Activated CD4-positive, alpha-beta T cell treated with anti-CD3 and anti-CD28 coated beads for 36 hours (primary cell): ENCODE results near the gene OR10G8. TPM values are rescaled to one million over a fixed set of nuclear protein-coding genes. Genes with fewer than 3 reads are reported as not detected.
A peak's percentile ranks its signal among the peaks of the same experiment; 100 is the strongest.

Source experiments
- ATAC-seq: fragments of 200-7000 bp; cut with Tn5 transposase; one replicate; pipeline ENCODE4 v1.10.0; 2021; ENCODE audit warnings: mild to moderate bottlenecking, moderate library complexity
- CTCF ChIA-PET: fragments of 350-600 bp; sonication (Branson Sonifier 250); formaldehyde crosslinking; loops from one replicate; lab custom pipeline; 2021; ENCODE audit warnings: antibody characterized with exemption; lab: Charles Lee
- POLR2A ChIA-PET: fragments of 350-600 bp; sonication (Branson Sonifier 250); formaldehyde crosslinking; loops from one replicate; lab custom pipeline; 2021; ENCODE audit warnings: antibody characterized with exemption, inconsistent platforms; lab: Charles Lee
- DNase-seq: peaks from one replicate; pipeline ENCODE4 v3.0.0-alpha.2; 2020
- H3K27ac Mint-ChIP-seq: one replicate; pipeline ENCODE4 v1.8.0; 2021; ENCODE audit warnings: mixed read lengths
- H3K27me3 Mint-ChIP-seq: one replicate; pipeline ENCODE4 v1.8.0; 2021; ENCODE audit warnings: mixed read lengths
- H3K36me3 Mint-ChIP-seq: one replicate; pipeline ENCODE4 v1.8.0; 2021; ENCODE audit warnings: low read depth, mixed read lengths
- H3K4me1 Mint-ChIP-seq: one replicate; pipeline ENCODE4 v1.8.0; 2021; ENCODE audit warnings: mixed read lengths
- H3K4me3 Mint-ChIP-seq: one replicate; pipeline ENCODE4 v1.8.0; 2021; ENCODE audit warnings: mild to moderate bottlenecking, moderate library complexity, mixed read lengths
- H3K9me3 Mint-ChIP-seq: one replicate; pipeline ENCODE4 v1.8.0; 2021; ENCODE audit warnings: low read depth, mixed read lengths
- intact Hi-C, 2 experiments: fragments of 100-400 bp; cut with DNase I in 1 of 2; cut with micrococcal nuclease in 1 of 2; formaldehyde crosslinking; loops; one replicate each; pipeline versions ENCODE4 v1.14.2 to v1.15.1; 2022 to 2024; cut with DNase I, micrococcal nuclease
- total RNA-seq, 2 experiments: library from RNA; stranded (reverse); gene quantifications; one replicate each; pipeline ENCODE4 v1.2.3, GENCODE V29; 2021

OR10G8 gene
- total RNA-seq, 2 experiments from 2014 or later = not detected

DNA sequence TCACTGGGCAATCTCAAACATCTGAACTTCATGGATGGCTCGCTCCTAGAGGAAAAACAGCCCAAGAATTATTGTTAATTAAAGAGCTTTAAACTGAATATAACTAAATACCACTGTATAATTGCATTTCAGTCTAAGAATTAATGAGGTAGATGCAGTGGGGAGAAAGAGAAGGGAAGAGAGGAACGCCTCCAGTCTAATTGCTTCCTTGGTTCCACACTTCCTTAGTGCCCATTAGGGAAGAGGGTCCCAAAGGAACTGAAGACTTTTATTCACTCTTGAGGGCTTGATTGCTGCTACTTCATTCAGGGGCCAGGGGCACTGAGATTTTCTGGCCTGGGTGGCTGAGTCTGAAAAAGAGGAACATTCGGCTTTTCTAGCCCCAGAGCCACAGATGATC is 26.4 kb downstream of the OR10G8 start:
- DNase-seq (no peak), ATAC-seq (no peak)
- CTCF ChIA-PET = interaction anchor here (0.6 to 1.2 kb wide), 3 partner anchors 8 to 11 kb away, joined by 3 read pairs; no protein-coding TSS in a partner anchor
- POLR2A ChIA-PET = no interaction called here
- no peak overlapping the region for H3K4me3 Mint-ChIP-seq
- no peak overlapping the region for H3K27ac Mint-ChIP-seq
- no peaks in the 10 kb centered on the region for H3K36me3 Mint-ChIP-seq
- peaks cover 6% of the 10 kb centered on the region for H3K27me3 Mint-ChIP-seq
- intact Hi-C loops = no loop called here
- H3K4me1 Mint-ChIP-seq = no peaks in the 10 kb centered on the region
- H3K9me3 Mint-ChIP-seq = no peaks in the 10 kb centered on the region

DNA sequence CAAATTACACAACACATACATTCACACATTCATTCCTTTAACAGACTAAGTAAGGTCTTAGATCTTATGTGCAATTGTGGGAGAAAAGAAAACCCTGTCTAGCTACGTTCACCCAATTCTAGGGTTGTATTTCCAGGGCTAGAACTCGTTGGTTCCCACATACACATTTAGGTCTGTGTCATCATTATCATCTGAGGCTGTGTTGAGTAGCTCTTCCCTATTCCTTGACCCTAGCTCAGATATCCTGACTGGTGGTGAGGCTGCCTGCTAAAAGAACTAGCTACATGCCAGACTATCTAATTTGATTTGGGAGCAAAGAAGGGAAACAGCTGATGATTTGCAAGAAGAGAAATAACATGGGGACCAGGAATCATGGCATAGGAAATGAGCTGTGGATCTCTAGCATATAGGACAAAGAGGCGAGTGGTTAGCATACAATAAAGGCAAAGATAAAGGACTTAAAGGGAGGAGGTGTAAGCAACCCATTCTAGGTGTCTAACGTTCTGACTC is 42.1 kb downstream of the OR10G8 start:
- H3K4me1 Mint-ChIP-seq = peaks cover 22% of the 10 kb centered on the region
- no peak for ATAC-seq
- ChIA-PET CTCF (interaction anchor here (0.6 to 5.1 kb wide), 8 partner anchors 9 to 492 kb away, joined by 3 to 91 read pairs (median 4); no protein-coding TSS in a partner anchor), POLR2A (no interaction called here)
- no peak overlapping the region for H3K27ac Mint-ChIP-seq
- no peaks in the 10 kb centered on the region for H3K36me3 Mint-ChIP-seq
- intact Hi-C loops = no loop called here
- no peak for DNase-seq
- peaks cover 31% of the 10 kb centered on the region for H3K27me3 Mint-ChIP-seq
- H3K4me3 Mint-ChIP-seq = no peak overlapping the region
- H3K9me3 Mint-ChIP-seq = no peaks in the 10 kb centered on the region

DNA sequence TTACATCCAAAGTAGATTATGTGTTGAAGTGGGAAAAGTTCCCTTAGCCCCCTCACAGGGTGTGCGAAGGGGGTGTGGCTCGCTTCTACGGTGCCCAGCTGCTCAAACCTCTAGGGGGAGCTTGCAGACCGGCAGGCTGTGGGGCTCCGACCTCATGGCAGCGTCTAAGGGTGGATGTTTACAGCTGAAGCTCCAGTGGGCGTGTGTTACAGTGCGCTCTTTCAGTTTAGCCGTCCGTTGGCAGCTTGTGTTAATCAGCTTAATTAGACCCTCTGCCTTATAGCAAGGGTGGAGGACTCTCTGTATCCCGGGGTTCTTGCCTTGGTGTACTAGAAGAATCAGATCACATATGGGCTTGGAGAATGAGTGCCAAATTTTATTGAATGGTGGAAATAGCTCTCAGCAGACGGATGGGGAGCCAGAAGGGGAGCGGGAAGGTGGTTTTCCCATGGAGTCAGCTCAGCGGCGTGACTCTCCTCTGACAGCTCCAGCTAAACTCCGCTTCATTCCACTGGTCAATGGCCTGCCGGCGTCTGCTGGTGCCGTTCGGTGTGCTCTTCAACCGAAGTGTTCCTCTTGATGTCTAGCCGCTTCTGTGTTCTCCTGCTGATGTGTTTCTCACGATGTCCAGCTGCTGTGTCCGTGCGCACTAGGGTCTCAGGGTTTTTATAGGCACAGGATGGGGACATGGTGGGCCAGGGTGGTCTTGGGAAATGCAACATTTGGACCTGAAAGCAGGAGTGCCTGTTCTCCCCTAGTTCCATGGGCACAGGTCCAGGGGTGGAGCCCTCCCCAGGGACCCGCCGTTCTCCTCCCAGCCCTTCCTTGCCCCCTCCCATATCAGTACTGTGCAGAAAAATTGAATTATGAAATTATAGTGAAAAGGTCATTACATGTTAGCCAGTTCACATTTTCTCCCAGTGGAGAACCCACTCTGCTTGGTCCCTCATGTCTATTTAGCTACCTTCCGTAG is 43.1 kb downstream of the OR10G8 start:
- intact Hi-C loops = loop anchor here in 1 of 2 experiments (5.0 kb wide), 2 partner anchors 333 to 518 kb away; no protein-coding TSS in a partner anchor
- Mint-ChIP-seq H3K9me3 (no peaks in the 10 kb centered on the region), H3K27ac (no peak overlapping the region), H3K4me1 (peaks cover 22% of the 10 kb centered on the region), H3K27me3 (peaks cover 27% of the 10 kb centered on the region), H3K36me3 (no peaks in the 10 kb centered on the region), H3K4me3 (peak overlapping the region; percentile 41)
- CTCF ChIA-PET = interaction anchor here (0.6 to 5.1 kb wide), 13 partner anchors 12 to 493 kb away, joined by 3 to 91 read pairs (median 4); no protein-coding TSS in a partner anchor
- ATAC-seq (peak; percentile 91), DNase-seq (peak; percentile 78)
- POLR2A ChIA-PET = interaction anchor here (0.6 kb wide), 1 partner anchor 47 kb away, joined by 3 read pairs; the partner anchor contains the start of gene OR10G9

DNA sequence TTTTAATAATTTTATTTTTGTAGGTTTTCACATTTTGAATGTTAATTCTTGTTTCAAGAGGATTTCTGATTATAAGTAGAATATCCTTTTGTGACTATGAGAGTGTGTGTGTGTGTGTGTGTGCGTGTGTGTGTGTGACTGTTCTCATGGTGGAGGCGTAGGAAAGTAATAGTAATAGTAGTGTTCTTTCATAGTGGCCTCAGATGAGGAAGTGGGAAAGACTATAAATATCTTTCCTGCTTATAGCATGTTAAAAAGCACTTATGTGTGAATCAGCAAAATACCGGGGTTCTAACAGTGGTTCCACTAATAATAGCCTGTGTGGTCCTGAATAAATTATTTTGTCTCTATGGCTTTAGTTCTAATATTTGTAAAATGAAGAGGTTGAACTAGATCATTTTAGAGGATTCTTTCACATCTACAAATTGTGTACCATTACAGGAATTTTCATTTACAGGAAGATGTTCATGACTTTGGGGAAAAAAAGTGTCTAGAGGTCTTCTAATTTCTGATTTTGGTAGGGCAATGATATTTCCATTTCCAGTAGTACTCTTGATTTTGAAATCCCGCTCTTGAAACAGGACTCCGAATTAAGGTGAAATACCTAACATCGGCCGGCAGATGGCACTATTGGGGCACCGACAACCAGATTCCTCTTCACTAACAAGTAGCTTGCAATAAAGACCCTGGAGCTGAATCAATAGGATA is 44.5 kb downstream of the OR10G8 start:
- Mint-ChIP-seq H3K4me3 (no peak overlapping the region), H3K27me3 (peaks cover 29% of the 10 kb centered on the region), H3K4me1 (peaks cover 22% of the 10 kb centered on the region), H3K9me3 (no peaks in the 10 kb centered on the region), H3K36me3 (no peaks in the 10 kb centered on the region), H3K27ac (no peak overlapping the region)
- intact Hi-C loops = loop anchor here (1.0 to 5.0 kb wide), 5 partner anchors 44 to 516 kb away; partner anchors contain the start of gene VWA5A (in 2 of the 2)
- CTCF ChIA-PET = interaction anchor here (0.7 to 5.1 kb wide), 16 partner anchors 11 to 319 kb away, joined by 3 to 91 read pairs (median 6); partner anchors contain the start of gene VWA5A
- POLR2A ChIA-PET = no interaction called here
- ATAC-seq (peak; percentile 52), DNase-seq (peak; percentile 84)

DNA sequence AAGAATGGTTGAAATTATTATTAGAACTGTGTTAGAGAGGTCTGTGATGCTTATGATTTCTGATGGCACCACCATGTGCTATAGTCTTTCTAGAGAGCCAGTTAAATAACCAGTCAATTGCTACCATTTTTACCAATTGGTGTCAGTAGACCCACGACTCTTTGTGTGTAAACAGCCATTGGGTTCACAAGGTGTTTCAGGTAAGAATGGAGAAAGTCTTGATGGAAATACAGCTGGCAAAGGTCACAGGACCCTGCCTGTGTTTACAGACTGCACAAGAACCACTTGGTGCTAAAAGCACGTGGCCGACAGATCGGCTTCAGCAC is 45.0 kb downstream of the OR10G8 start:
- POLR2A ChIA-PET = no interaction called here
- H3K9me3 Mint-ChIP-seq = no peaks in the 10 kb centered on the region

DNA sequence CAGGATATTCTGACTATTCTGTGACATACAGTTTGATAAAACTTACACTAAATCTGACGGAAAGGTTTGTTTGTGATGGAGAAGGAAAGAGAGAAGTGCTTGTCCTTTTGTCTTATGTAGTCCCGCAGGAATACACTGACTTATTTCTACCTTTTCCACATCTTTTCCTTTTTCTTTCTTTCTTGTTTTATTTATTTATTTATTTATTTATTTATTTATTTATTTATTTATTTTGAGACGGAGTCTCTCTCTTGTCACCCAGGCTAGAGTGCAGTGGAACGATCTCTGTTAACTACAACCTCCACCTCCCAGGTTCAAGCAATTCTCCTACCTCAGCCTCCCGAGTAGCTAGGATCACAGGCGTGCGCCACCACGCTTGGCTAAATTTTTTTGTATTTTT is 45.5 kb downstream of the OR10G8 start:
- ChIA-PET POLR2A (no interaction called here), CTCF (interaction anchor here (0.9 to 5.1 kb wide), 12 partner anchors 10 to 149 kb away, joined by 3 to 91 read pairs (median 6); partner anchors contain the start of gene VWA5A)
- DNase-seq (no peak), ATAC-seq (no peak)
- no peak overlapping the region for H3K4me3 Mint-ChIP-seq
- no peaks in the 10 kb centered on the region for H3K9me3 Mint-ChIP-seq
- no peaks in the 10 kb centered on the region for H3K36me3 Mint-ChIP-seq
- intact Hi-C loops = loop anchor here in 1 of 2 experiments (5.0 kb wide), 2 partner anchors 330 to 515 kb away; no protein-coding TSS in a partner anchor
- H3K4me1 Mint-ChIP-seq = peaks cover 30% of the 10 kb centered on the region
- peaks cover 31% of the 10 kb centered on the region for H3K27me3 Mint-ChIP-seq
- no peak overlapping the region for H3K27ac Mint-ChIP-seq

More for the DNA sequence above, 45.0 kb downstream of the OR10G8 start:
- ATAC-seq (no peak), DNase-seq (no peak)
- H3K4me1 Mint-ChIP-seq = peaks cover 27% of the 10 kb centered on the region
- no peaks in the 10 kb centered on the region for H3K36me3 Mint-ChIP-seq
- H3K4me3 Mint-ChIP-seq = no peak overlapping the region
- H3K27me3 Mint-ChIP-seq = peaks cover 30% of the 10 kb centered on the region
- CTCF ChIA-PET = interaction anchor here (0.7 to 5.1 kb wide), 14 partner anchors 10 to 318 kb away, joined by 3 to 91 read pairs (median 6); partner anchors contain the start of gene VWA5A
- H3K27ac Mint-ChIP-seq = no peak overlapping the region
- intact Hi-C loops = loop anchor here (1.0 to 5.0 kb wide), 5 partner anchors 44 to 516 kb away; partner anchors contain the start of gene VWA5A (in 2 of the 2)

DNA sequence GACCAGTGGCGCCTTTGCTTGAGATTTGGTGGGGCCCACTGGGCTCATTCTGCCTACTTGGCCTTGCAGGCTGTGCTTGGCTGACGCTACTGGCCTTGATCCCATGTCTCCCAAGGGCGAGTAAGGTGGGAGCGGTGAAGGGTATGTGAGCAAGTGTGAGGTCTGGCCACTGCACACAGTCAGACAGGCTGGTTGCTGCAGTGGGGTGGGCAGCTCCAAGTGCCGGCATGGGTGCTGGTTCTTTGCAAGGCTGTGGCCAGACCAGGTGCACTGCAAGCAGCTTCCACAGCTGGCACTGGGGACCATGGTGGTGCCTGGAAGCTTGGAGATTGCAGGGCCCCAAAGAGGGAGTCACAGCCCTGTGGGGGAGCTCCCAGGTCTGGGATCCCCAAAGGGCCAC is 48.0 kb downstream of the OR10G8 start:
- no peak overlapping the region for H3K4me3 Mint-ChIP-seq
- H3K36me3 Mint-ChIP-seq = no peaks in the 10 kb centered on the region
- CTCF ChIA-PET = interaction anchor here (0.9 to 1.4 kb wide), 4 partner anchors 8 to 122 kb away, joined by 3 to 10 read pairs (median 4); no protein-coding TSS in a partner anchor
- intact Hi-C loops = loop anchor here in 1 of 2 experiments (5.0 kb wide), 2 partner anchors 328 to 513 kb away; no protein-coding TSS in a partner anchor
- H3K4me1 Mint-ChIP-seq = peaks cover 20% of the 10 kb centered on the region
- ATAC-seq = no peak
- POLR2A ChIA-PET = no interaction called here
- no peak overlapping the region for H3K27ac Mint-ChIP-seq
- no peak for DNase-seq
- no peaks in the 10 kb centered on the region for H3K9me3 Mint-ChIP-seq
- H3K27me3 Mint-ChIP-seq = peaks cover 31% of the 10 kb centered on the region

DNA sequence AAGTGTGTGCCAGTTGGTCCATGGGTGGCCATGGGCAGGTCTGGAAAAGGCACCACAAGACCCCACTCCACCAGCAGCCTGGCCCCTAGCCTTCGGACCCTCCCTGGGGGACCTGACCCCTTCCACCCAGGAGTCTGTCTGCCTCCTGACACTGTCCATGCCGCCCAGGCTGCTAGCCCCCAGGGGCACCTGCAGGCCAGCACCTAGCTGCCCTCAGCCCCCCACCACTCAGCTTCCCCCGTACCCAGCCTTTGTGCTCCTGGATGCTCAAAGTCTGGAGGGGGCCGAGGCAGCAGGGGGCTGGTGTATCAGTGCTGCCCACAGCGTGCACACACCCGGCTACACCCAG is 48.9 kb downstream of the OR10G8 start:
- no peak overlapping the region for H3K4me3 Mint-ChIP-seq
- CTCF ChIA-PET = interaction anchor here (0.9 to 1.4 kb wide), 5 partner anchors 9 to 121 kb away, joined by 3 to 10 read pairs (median 3); no protein-coding TSS in a partner anchor
- H3K9me3 Mint-ChIP-seq = no peaks in the 10 kb centered on the region
- POLR2A ChIA-PET = no interaction called here
- H3K27ac Mint-ChIP-seq = no peak overlapping the region
- no peaks in the 10 kb centered on the region for H3K36me3 Mint-ChIP-seq
- peaks cover 13% of the 10 kb centered on the region for H3K4me1 Mint-ChIP-seq
- DNase-seq = no peak
- peaks cover 26% of the 10 kb centered on the region for H3K27me3 Mint-ChIP-seq
- intact Hi-C loops = no loop called here
- ATAC-seq = no peak

DNA sequence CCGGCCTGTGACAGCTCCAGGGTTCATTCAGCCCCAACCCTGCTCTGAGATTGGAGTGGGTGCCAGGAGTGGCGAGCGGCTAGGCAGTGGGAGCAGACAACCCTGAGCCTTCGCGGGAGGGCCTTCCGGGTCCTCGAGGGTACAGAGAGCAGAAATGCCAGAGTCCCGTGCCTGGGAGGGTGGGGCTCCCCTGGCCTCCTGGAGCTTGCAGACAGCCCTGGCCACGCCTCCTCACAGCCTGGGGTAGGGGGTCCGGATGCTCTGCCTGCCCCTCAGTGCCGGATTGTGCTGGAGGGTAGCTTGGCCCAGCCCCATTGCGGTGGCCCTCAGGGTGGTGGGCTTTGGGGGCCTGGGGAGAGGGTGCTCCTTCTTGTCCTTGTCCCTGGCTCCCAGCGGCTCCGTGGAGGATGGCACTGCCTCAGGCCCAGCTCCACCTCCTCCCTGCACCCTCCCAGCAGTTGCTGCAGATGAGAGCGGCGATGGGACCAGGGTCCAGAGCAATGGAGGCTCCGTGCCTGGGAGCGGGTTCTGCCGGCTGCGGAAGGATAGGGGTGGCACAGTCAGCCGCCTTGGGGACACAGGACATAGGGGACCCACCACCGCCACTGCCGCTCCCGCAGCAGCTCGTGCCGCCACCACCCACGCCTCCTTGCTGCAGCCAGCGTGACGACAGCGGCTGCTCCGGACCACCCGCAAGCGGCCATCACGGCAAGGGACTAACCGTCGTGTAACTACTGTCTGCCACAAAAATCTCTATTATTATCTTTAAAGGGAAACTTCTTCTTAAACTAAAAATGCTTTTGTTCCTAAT is 49.4 kb downstream of the OR10G8 start:
- ChIA-PET CTCF (interaction anchor here (1.3 to 1.4 kb wide), 4 partner anchors 10 to 118 kb away, joined by 3 to 10 read pairs (median 4); no protein-coding TSS in a partner anchor), POLR2A (no interaction called here)
- Mint-ChIP-seq H3K4me3 (peak overlapping the region; percentile 32), H3K36me3 (no peaks in the 10 kb centered on the region), H3K9me3 (no peaks in the 10 kb centered on the region), H3K27me3 (peaks cover 26% of the 10 kb centered on the region), H3K27ac (no peak overlapping the region), H3K4me1 (peaks cover 10% of the 10 kb centered on the region)
- intact Hi-C loops = no loop called here
- ATAC-seq (peak; percentile 55), DNase-seq (peak; percentile 44)

DNA sequence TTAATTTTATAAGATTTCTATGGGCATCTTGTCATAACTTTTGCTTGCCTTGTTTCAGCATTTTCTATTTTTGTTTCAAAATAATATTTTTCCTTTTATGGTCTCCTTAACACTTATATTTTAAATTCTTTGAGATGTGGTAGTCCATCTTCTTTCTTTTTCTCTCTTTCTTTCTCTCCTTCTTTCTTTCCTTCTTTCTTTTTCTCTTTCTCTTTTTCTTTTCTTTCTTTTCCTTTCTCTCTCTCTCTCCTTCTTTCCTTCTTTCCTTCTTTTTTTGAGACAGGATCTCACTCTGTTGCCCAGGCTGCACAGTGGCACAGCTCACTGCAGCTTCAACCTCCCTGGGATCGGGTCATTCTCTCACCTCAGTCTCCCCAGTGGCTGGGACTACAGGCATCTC is 50.7 kb downstream of the OR10G8 start:
- ATAC-seq (no peak), DNase-seq (no peak)
- no peaks in the 10 kb centered on the region for H3K36me3 Mint-ChIP-seq
- no peak overlapping the region for H3K4me3 Mint-ChIP-seq
- CTCF ChIA-PET = interaction anchor here (1.4 kb wide), 1 partner anchor 117 kb away, joined by 3 read pairs; no protein-coding TSS in a partner anchor
- H3K4me1 Mint-ChIP-seq = peaks cover 7% of the 10 kb centered on the region
- intact Hi-C loops = no loop called here
- H3K27ac Mint-ChIP-seq = no peak overlapping the region
- H3K9me3 Mint-ChIP-seq = no peaks in the 10 kb centered on the region
- peaks cover 31% of the 10 kb centered on the region for H3K27me3 Mint-ChIP-seq
- POLR2A ChIA-PET = no interaction called here
